Activated naive CD8-positive, alpha-beta T cell treated with anti-CD3 and anti-CD28 coated beads, Interleukin-2, amount 50 U/mL, for 24 hours (primary cell): ENCODE results near the gene SPATA2L.

ENCODE experiments used
- ATAC-seq: fragments of 150-1000 bp; cut with Tn5 transposase; one replicate; pipeline ENCODE4 v1.10.0; 2021
- DNase-seq: peaks from one replicate; pipeline ENCODE4 v3.0.0; 2021
- H3K27ac Mint-ChIP-seq: one replicate; pipeline ENCODE4 v1.8.0; 2021; ENCODE audit warnings: mild to moderate bottlenecking, mixed read lengths
- H3K27me3 Mint-ChIP-seq: one replicate; pipeline ENCODE4 v1.8.0; 2021; ENCODE audit warnings: mixed read lengths
- H3K36me3 Mint-ChIP-seq: one replicate; pipeline ENCODE4 v1.8.0; 2021; ENCODE audit warnings: low read depth, mixed read lengths
- H3K4me1 Mint-ChIP-seq: one replicate; pipeline ENCODE4 v1.8.0; 2021; ENCODE audit warnings: mixed read lengths
- H3K4me3 Mint-ChIP-seq: one replicate; pipeline ENCODE4 v1.8.0; 2021; ENCODE audit warnings: mild to moderate bottlenecking, moderate library complexity, mixed read lengths
- H3K9me3 Mint-ChIP-seq: one replicate; pipeline ENCODE4 v1.8.0; 2021; ENCODE audit warnings: mixed read lengths

Gene SPATA2L

GRCh38 chr16:89701425-89702406 is at the start of gene SPATA2L:
SPATA2L (minus strand) TSS chr16:89701705; CDS start chr16:89701232, 473 bp downstream.
- Mint-ChIP-seq H3K4me1 (peaks cover 26% of the 10 kb centered on the region), H3K27ac (no peak within 1 kb of the TSS), H3K9me3 (no peaks in the 10 kb centered on the region), H3K4me3 (peak within 1 kb of the TSS; percentile 73), H3K36me3 (peaks cover 3% of the 10 kb centered on the region), H3K27me3 (no peaks in the 10 kb centered on the region)
- ATAC-seq (peak; percentile 66), DNase-seq (peak; percentile 97)

- DNase-seq (no peak), ATAC-seq (no peak)
- no peak overlapping the region for H3K4me3 Mint-ChIP-seq
- no peak overlapping the region for H3K27ac Mint-ChIP-seq
- H3K27me3 Mint-ChIP-seq = no peaks in the 10 kb centered on the region
- H3K4me1 Mint-ChIP-seq = peaks cover 2% of the 10 kb centered on the region
- no peaks in the 10 kb centered on the region for H3K9me3 Mint-ChIP-seq
- H3K36me3 Mint-ChIP-seq = peaks cover 42% of the 10 kb centered on the region
These were observed 48.1 kb upstream of the SPATA2L start for GRCh38 chr16:89749637-89750036.

- Mint-ChIP-seq H3K27me3 (no peaks in the 10 kb centered on the region), H3K9me3 (no peaks in the 10 kb centered on the region), H3K36me3 (peaks cover 41% of the 10 kb centered on the region), H3K4me1 (peaks cover 2% of the 10 kb centered on the region), H3K4me3 (no peak overlapping the region), H3K27ac (no peak overlapping the region)
- ATAC-seq = no peak
- no peak for DNase-seq
These were observed 47.4 kb upstream of the SPATA2L start for GRCh38 chr16:89748921-89749320.

- Mint-ChIP-seq H3K27me3 (no peaks in the 10 kb centered on the region), H3K27ac (no peak overlapping the region), H3K4me3 (no peak overlapping the region), H3K9me3 (no peaks in the 10 kb centered on the region), H3K4me1 (peaks cover 6% of the 10 kb centered on the region), H3K36me3 (peaks cover 40% of the 10 kb centered on the region)
- DNase-seq (no peak), ATAC-seq (no peak)
These were observed 46.6 kb upstream of the SPATA2L start for GRCh38 chr16:89748076-89748475.

GRCh38 chr16:89746043-89746442 is 44.5 kb upstream of the SPATA2L start:
- no peak overlapping the region for H3K4me3 Mint-ChIP-seq
- H3K4me1 Mint-ChIP-seq = peaks cover 8% of the 10 kb centered on the region
- peaks cover 39% of the 10 kb centered on the region for H3K36me3 Mint-ChIP-seq
- H3K27me3 Mint-ChIP-seq = no peaks in the 10 kb centered on the region
- H3K9me3 Mint-ChIP-seq = no peaks in the 10 kb centered on the region
- no peak overlapping the region for H3K27ac Mint-ChIP-seq
- no peak for DNase-seq
- no peak for ATAC-seq

- ATAC-seq (no peak), DNase-seq (no peak)
- Mint-ChIP-seq H3K9me3 (no peaks in the 10 kb centered on the region), H3K4me3 (no peak overlapping the region), H3K27ac (no peak overlapping the region), H3K4me1 (peaks cover 8% of the 10 kb centered on the region), H3K27me3 (no peaks in the 10 kb centered on the region), H3K36me3 (peaks cover 39% of the 10 kb centered on the region)
These were observed 43.3 kb upstream of the SPATA2L start for GRCh38 chr16:89744813-89745212.

- Mint-ChIP-seq H3K4me1 (peaks cover 7% of the 10 kb centered on the region), H3K4me3 (no peak overlapping the region), H3K9me3 (no peaks in the 10 kb centered on the region), H3K36me3 (peaks cover 33% of the 10 kb centered on the region), H3K27ac (peak overlapping the region; percentile 60), H3K27me3 (no peaks in the 10 kb centered on the region)
- no peak for DNase-seq
- no peak for ATAC-seq
These were observed 41.4 kb upstream of the SPATA2L start for GRCh38 chr16:89742948-89743347.

- H3K9me3 Mint-ChIP-seq = no peaks in the 10 kb centered on the region
- ATAC-seq = peak; percentile 20
- peaks cover 19% of the 10 kb centered on the region for H3K4me1 Mint-ChIP-seq
- H3K27ac Mint-ChIP-seq = no peak overlapping the region
- no peak for DNase-seq
- peaks cover 40% of the 10 kb centered on the region for H3K36me3 Mint-ChIP-seq
- H3K4me3 Mint-ChIP-seq = no peak overlapping the region
- no peaks in the 10 kb centered on the region for H3K27me3 Mint-ChIP-seq
These were observed 40.0 kb upstream of the SPATA2L start for GRCh38 chr16:89741342-89742014.

GRCh38 chr16:89739383-89739782 is 37.9 kb upstream of the SPATA2L start:
- peak overlapping the region; percentile 6 for H3K4me3 Mint-ChIP-seq
- DNase-seq = no peak
- H3K27me3 Mint-ChIP-seq = no peaks in the 10 kb centered on the region
- no peak for ATAC-seq
- H3K4me1 Mint-ChIP-seq = peaks cover 23% of the 10 kb centered on the region
- no peaks in the 10 kb centered on the region for H3K9me3 Mint-ChIP-seq
- H3K27ac Mint-ChIP-seq = no peak overlapping the region
- H3K36me3 Mint-ChIP-seq = peaks cover 53% of the 10 kb centered on the region

- H3K4me3 Mint-ChIP-seq = peak overlapping the region; percentile 6
- ATAC-seq (peak; percentile 20), DNase-seq (no peak)
- no peaks in the 10 kb centered on the region for H3K27me3 Mint-ChIP-seq
- H3K36me3 Mint-ChIP-seq = peaks cover 57% of the 10 kb centered on the region
- no peaks in the 10 kb centered on the region for H3K9me3 Mint-ChIP-seq
- peaks cover 23% of the 10 kb centered on the region for H3K4me1 Mint-ChIP-seq
- peak overlapping the region; percentile 22 for H3K27ac Mint-ChIP-seq
These were observed 37.2 kb upstream of the SPATA2L start for GRCh38 chr16:89738538-89739317.

- DNase-seq (no peak), ATAC-seq (peak; percentile 4)
- Mint-ChIP-seq H3K27ac (peak overlapping the region; percentile 39), H3K27me3 (no peaks in the 10 kb centered on the region), H3K4me1 (peaks cover 21% of the 10 kb centered on the region), H3K4me3 (no peak overlapping the region), H3K36me3 (peaks cover 55% of the 10 kb centered on the region), H3K9me3 (no peaks in the 10 kb centered on the region)
These were observed 36.5 kb upstream of the SPATA2L start for GRCh38 chr16:89738072-89738377.

- H3K27ac Mint-ChIP-seq = peak overlapping the region; percentile 39
- ATAC-seq (peak; percentile 16), DNase-seq (no peak)
- H3K4me1 Mint-ChIP-seq = peaks cover 20% of the 10 kb centered on the region
- peaks cover 52% of the 10 kb centered on the region for H3K36me3 Mint-ChIP-seq
- no peaks in the 10 kb centered on the region for H3K9me3 Mint-ChIP-seq
- no peaks in the 10 kb centered on the region for H3K27me3 Mint-ChIP-seq
- H3K4me3 Mint-ChIP-seq = no peak overlapping the region
These were observed 36.0 kb upstream of the SPATA2L start for GRCh38 chr16:89737341-89738071.

- Mint-ChIP-seq H3K9me3 (no peaks in the 10 kb centered on the region), H3K27ac (no peak overlapping the region), H3K4me3 (peak overlapping the region; percentile 32), H3K36me3 (peaks cover 56% of the 10 kb centered on the region), H3K27me3 (no peaks in the 10 kb centered on the region), H3K4me1 (peaks cover 24% of the 10 kb centered on the region)
- no peak for DNase-seq
- no peak for ATAC-seq
These were observed 35.0 kb upstream of the SPATA2L start for GRCh38 chr16:89736554-89736953.

- Mint-ChIP-seq H3K27me3 (no peaks in the 10 kb centered on the region), H3K36me3 (peaks cover 55% of the 10 kb centered on the region), H3K27ac (no peak overlapping the region), H3K4me1 (peaks cover 27% of the 10 kb centered on the region), H3K9me3 (no peaks in the 10 kb centered on the region), H3K4me3 (no peak overlapping the region)
- ATAC-seq (no peak), DNase-seq (no peak)
These were observed 32.3 kb upstream of the SPATA2L start for GRCh38 chr16:89733792-89734191.
